ENCODE results near the gene GLB1L.
"Not testable (repeated sequence)": the region's sequence is repeated elsewhere in the genome, so short reads cannot be mapped to it uniquely, and the experiment has no call there.

GLB1L gene

GRCh38 chr2:219245148-219245898, at the start of gene GLB1L, which contains the start of gene STK16:
GLB1L (minus strand) TSS chr2:219245444; CDS start chr2:219243573, 1,871 bp downstream.
STK16 (plus strand) TSS chr2:219245479; CDS start chr2:219246000, 521 bp downstream.
- DNase-seq, result peak; percentile 67 to 89 (median 76)

GRCh38 chr2:219294356-219295351, 49.4 kb upstream of the GLB1L start:
- DNase-seq, result peak; percentile 79 to 89 (median 82)

- DNase-seq, result no peak
Observed at GRCh38 chr2:219293736-219294231, 48.5 kb upstream of the GLB1L start.

- DNase-seq, result no peak
Observed at GRCh38 chr2:219292616-219293015, 47.4 kb upstream of the GLB1L start.

GRCh38 chr2:219291910-219292490, 46.8 kb upstream of the GLB1L start:
- DNase-seq, result no peak

GRCh38 chr2:219291394-219291793, 46.1 kb upstream of the GLB1L start:
- DNase-seq, result no peak

GRCh38 chr2:219290381-219291171, 45.3 kb upstream of the GLB1L start:
- no peak for DNase-seq

- DNase-seq, result no peak
Observed at GRCh38 chr2:219289537-219290361, 44.5 kb upstream of the GLB1L start.

- DNase-seq, result no peak
Observed at GRCh38 chr2:219289195-219289536, 43.9 kb upstream of the GLB1L start.

- DNase-seq, result no peak
Observed at GRCh38 chr2:219287580-219288265, 42.5 kb upstream of the GLB1L start.

- DNase-seq, result not testable (repeated sequence)
Observed at GRCh38 chr2:219287116-219287440, 41.8 kb upstream of the GLB1L start.

GRCh38 chr2:219286436-219287115, 41.3 kb upstream of the GLB1L start:
- no peak for DNase-seq

- DNase-seq, result no peak
Observed at GRCh38 chr2:219285894-219286425, 40.7 kb upstream of the GLB1L start.

- DNase-seq, result no peak
Observed at GRCh38 chr2:219285373-219285735, 40.1 kb upstream of the GLB1L start.

- no peak for DNase-seq
Observed at GRCh38 chr2:219284501-219285372, 39.5 kb upstream of the GLB1L start.

- DNase-seq, result no peak
Observed at GRCh38 chr2:219282943-219283581, 37.8 kb upstream of the GLB1L start.

GRCh38 chr2:219282375-219282774, 37.1 kb upstream of the GLB1L start:
- DNase-seq, result no peak

- no peak for DNase-seq
Observed at GRCh38 chr2:219281588-219281987, 36.3 kb upstream of the GLB1L start.
